Activated CD4-positive, alpha-beta T cell treated with anti-CD3 and anti-CD28 coated beads, Interleukin-2, amount 50 U/mL, for 24 hours (primary cell): ENCODE measurements around the gene GTF2H4.

Source experiments
- DNase-seq, 2 donors: peaks; one replicate each; pipeline ENCODE4 v3.0.0-alpha.2; 2020; ENCODE audit warnings: low read depth in 1 of 2, low spot score in 1 of 2

GTF2H4 gene

GRCh38 chr6:30951907-30952469 lies 44.0 kb downstream of the GTF2H4 start:
- DNase-seq, result no peak

GRCh38 chr6:30954631-30955366 lies 46.8 kb downstream of the GTF2H4 start:
- DNase-seq, result no peak

GRCh38 chr6:30955367-30956042 lies 47.5 kb downstream of the GTF2H4 start:
- DNase-seq, result peak; percentile 55 to 79

GRCh38 chr6:30957716-30958115 lies 49.7 kb downstream of the GTF2H4 start:
- no peak for DNase-seq

- DNase-seq, result no peak
These were observed 53.1 kb downstream of the GTF2H4 start for GRCh38 chr6:30960907-30961673.

GRCh38 chr6:30962716-30963115 lies 54.7 kb downstream of the GTF2H4 start:
- DNase-seq, result no peak

GRCh38 chr6:30963641-30964040 lies 55.6 kb downstream of the GTF2H4 start:
- no peak for DNase-seq
